Measurements from ENCODE around the gene RAB5B. TPM values are rescaled to one million over a fixed set of nuclear protein-coding genes. Genes with fewer than 3 reads are reported as not detected.

Gene RAB5B
- total RNA-seq, 1 donor from 2014 or later: 105 TPM

GRCh38 chr12:56029666-56030293 is 55.9 kb downstream of the RAB5B start:
- TF ChIP-seq CTCF (conservative IDR thresholded peaks at IDR 0.05): peak; percentile 83
- Mint-ChIP-seq H3K36me3 (peaks cover 38% of the 10 kb centered on the region), H3K27me3 (no peaks in the 10 kb centered on the region), H3K9me3 (no peaks in the 10 kb centered on the region), H3K4me1 (ENCODE audit: unreplicated experiment) (peaks cover 14% of the 10 kb centered on the region), H3K27ac (peak overlapping the region; percentile 90), H3K4me3 (no peak overlapping the region)
- DNase-seq (ENCODE audit: extremely low spot score, unreplicated experiment): no peak

DNA sequence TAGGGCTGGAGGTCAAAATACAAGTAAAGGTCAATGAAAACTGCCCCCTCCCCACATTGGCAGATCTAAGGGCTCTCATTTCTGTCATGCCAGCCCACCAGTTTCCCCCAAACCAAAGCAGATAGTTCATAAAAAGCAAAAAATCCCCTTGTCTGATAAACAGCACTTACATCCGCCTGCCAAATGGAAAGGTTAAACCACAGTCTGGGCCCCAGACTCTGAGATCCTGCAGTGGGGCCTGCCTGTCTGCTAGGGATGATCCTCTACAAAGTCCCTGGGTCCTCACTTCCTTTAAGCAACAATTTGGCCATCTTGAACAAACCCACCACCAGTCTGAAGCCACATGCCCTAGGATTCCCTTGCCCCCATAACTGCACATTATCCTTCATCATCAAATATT is 58.1 kb downstream of the RAB5B start:
- no peak for TF ChIP-seq CTCF (conservative IDR thresholded peaks at IDR 0.05)
- no peak overlapping the region for H3K27ac Mint-ChIP-seq
- no peak overlapping the region for H3K4me3 Mint-ChIP-seq
- H3K9me3 Mint-ChIP-seq: no peaks in the 10 kb centered on the region
- peaks cover 41% of the 10 kb centered on the region for H3K36me3 Mint-ChIP-seq
- no peaks in the 10 kb centered on the region for H3K27me3 Mint-ChIP-seq
- H3K4me1 Mint-ChIP-seq (ENCODE audit: unreplicated experiment): peaks cover 14% of the 10 kb centered on the region
- no peak for DNase-seq (ENCODE audit: extremely low spot score, unreplicated experiment)

GRCh38 chr12:56034586-56035332 is 60.9 kb downstream of the RAB5B start:
- TF ChIP-seq CTCF (conservative IDR thresholded peaks at IDR 0.05): no peak
- Mint-ChIP-seq H3K36me3 (peaks cover 28% of the 10 kb centered on the region), H3K27me3 (no peaks in the 10 kb centered on the region), H3K4me1 (ENCODE audit: unreplicated experiment) (peaks cover 2% of the 10 kb centered on the region), H3K4me3 (no peak overlapping the region), H3K27ac (no peak overlapping the region), H3K9me3 (no peaks in the 10 kb centered on the region)
- no peak for DNase-seq (ENCODE audit: extremely low spot score, unreplicated experiment)

- TF ChIP-seq CTCF (conservative IDR thresholded peaks at IDR 0.05): no peak
- DNase-seq (ENCODE audit: extremely low spot score, unreplicated experiment): no peak
- Mint-ChIP-seq H3K27ac (peak overlapping the region; percentile 6), H3K4me3 (no peak overlapping the region), H3K36me3 (peaks cover 25% of the 10 kb centered on the region), H3K9me3 (no peaks in the 10 kb centered on the region), H3K4me1 (ENCODE audit: unreplicated experiment) (peaks cover 13% of the 10 kb centered on the region), H3K27me3 (no peaks in the 10 kb centered on the region)
These were observed 63.3 kb downstream of the RAB5B start for GRCh38 chr12:56037161-56037560.

DNA sequence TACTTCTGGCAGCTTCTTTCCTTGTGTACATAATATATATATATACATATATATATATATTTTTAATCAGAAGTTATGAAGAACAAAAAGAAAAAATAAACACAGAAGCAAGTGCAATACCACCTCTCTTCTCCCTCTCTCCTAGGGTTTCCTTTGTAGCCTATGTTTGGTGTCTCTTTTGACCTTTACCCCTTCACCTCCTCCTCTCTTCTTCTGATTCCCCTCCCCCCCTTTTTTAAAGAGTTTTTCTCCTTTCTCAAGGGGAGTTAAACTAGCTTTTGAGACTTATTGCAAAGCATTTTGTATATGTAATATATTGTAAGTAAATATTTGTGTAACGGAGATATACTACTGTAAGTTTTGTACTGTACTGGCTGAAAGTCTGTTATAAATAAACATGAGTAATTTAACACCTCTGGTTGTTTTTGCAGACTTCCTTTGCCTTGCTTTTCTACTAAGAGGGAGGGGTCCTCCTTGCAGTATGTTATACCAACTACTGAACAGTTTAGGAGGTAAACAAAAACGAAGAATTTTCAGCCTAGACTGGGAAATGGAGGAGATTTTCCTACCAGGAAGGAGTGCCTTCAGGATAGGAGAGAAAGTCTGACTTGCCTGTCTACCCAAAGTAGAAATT is 64.3 kb downstream of the RAB5B start:
- H3K27ac Mint-ChIP-seq: no peak overlapping the region
- H3K4me3 Mint-ChIP-seq: no peak overlapping the region
- DNase-seq (ENCODE audit: extremely low spot score, unreplicated experiment): no peak
- H3K27me3 Mint-ChIP-seq: no peaks in the 10 kb centered on the region
- H3K36me3 Mint-ChIP-seq: peaks cover 22% of the 10 kb centered on the region
- TF ChIP-seq CTCF (conservative IDR thresholded peaks at IDR 0.05): no peak
- H3K4me1 Mint-ChIP-seq (ENCODE audit: unreplicated experiment): peaks cover 20% of the 10 kb centered on the region
- H3K9me3 Mint-ChIP-seq: no peaks in the 10 kb centered on the region

Data from type B pancreatic cell (in vitro differentiated cells).